Astrocyte (in vitro differentiated cells and primary cell): ENCODE results near the gene ELF1. TPM values are rescaled to one million over a fixed set of nuclear protein-coding genes. Genes with fewer than 3 reads are reported as not detected.
"Not testable (repeated sequence)": the region's sequence is repeated elsewhere in the genome, so short reads cannot be mapped to it uniquely, and the experiment has no call there.

Source experiments
- DNase-seq: peaks from one replicate; pipeline ENCODE4 v3.0.0-alpha.2; 2010; ENCODE audit warnings: low read depth
- FAIRE-seq: peaks from 2 replicates; lab custom pipeline; 2011; peaks lifted over from hg19 to GRCh38; lab: Jason Lieb, UNC
- H2AFZ ChIP-seq: 2 replicates; pipeline ENCODE4 v1.6.0; 2012; ENCODE audit warnings: low read depth, low read length, inconsistent platforms
- H3K27ac ChIP-seq: 2 replicates; pipeline ENCODE4 v1.5.1; 2011; ENCODE audit warnings: low read depth, low read length, inconsistent platforms
- H3K27me3 ChIP-seq: 2 replicates; pipeline ENCODE4 v1.6.0; 2011; ENCODE audit warnings: low read length, inconsistent platforms; ENCODE audit not compliant: insufficient read depth
- H3K36me3 ChIP-seq: 2 replicates; pipeline ENCODE4 v1.5.1; 2011; ENCODE audit warnings: low read length, inconsistent platforms; ENCODE audit not compliant: insufficient read depth
- H3K4me1 ChIP-seq: 2 replicates; pipeline ENCODE4 v1.5.1; 2011; ENCODE audit warnings: low read length, inconsistent platforms; ENCODE audit not compliant: insufficient read depth
- H3K4me2 ChIP-seq: 2 replicates; pipeline ENCODE4 v1.6.0; 2012; ENCODE audit warnings: low read length, inconsistent platforms
- H3K4me3 ChIP-seq: 2 replicates; pipeline ENCODE4 v1.5.1; 2011; ENCODE audit warnings: low read depth, mild to moderate bottlenecking, low read length, inconsistent platforms; ENCODE audit not compliant: insufficient read depth
- H3K79me2 ChIP-seq: 2 replicates; pipeline ENCODE4 v1.6.0; 2012; ENCODE audit warnings: mild to moderate bottlenecking, low read length, inconsistent platforms; ENCODE audit not compliant: insufficient read depth
- H3K9ac ChIP-seq: 2 replicates; pipeline ENCODE4 v1.6.0; 2012; ENCODE audit warnings: mild to moderate bottlenecking, low read length, inconsistent platforms
- H3K9me3 ChIP-seq: 2 replicates; pipeline ENCODE4 v1.5.1; 2012; ENCODE audit warnings: low read depth, mild to moderate bottlenecking, low read length, inconsistent platforms; ENCODE audit not compliant: insufficient read depth
- H4K20me1 ChIP-seq: 2 replicates; pipeline ENCODE4 v1.6.0; 2012; ENCODE audit warnings: low read length, inconsistent platforms; ENCODE audit not compliant: insufficient read depth
- H3K27ac Mint-ChIP-seq: one replicate; pipeline ENCODE4 v1.8.0; 2021; ENCODE audit warnings: mild to moderate bottlenecking, mixed read lengths; ENCODE audit not compliant: unreplicated experiment
- H3K27me3 Mint-ChIP-seq: one replicate; pipeline ENCODE4 v1.8.0; 2021; ENCODE audit warnings: low read depth, mixed read lengths; ENCODE audit not compliant: unreplicated experiment
- H3K36me3 Mint-ChIP-seq: one replicate; pipeline ENCODE4 v1.8.0; 2021; ENCODE audit warnings: low read depth, mixed read lengths; ENCODE audit not compliant: unreplicated experiment
- H3K4me1 Mint-ChIP-seq: one replicate; pipeline ENCODE4 v1.8.0; 2021; ENCODE audit warnings: low read depth, mixed read lengths; ENCODE audit not compliant: unreplicated experiment
- H3K4me3 Mint-ChIP-seq: one replicate; pipeline ENCODE4 v1.8.0; 2021; ENCODE audit warnings: mild to moderate bottlenecking, moderate library complexity, mixed read lengths; ENCODE audit not compliant: unreplicated experiment
- H3K9me3 Mint-ChIP-seq: one replicate; pipeline ENCODE4 v1.8.0; 2021; ENCODE audit warnings: mild to moderate bottlenecking, mixed read lengths; ENCODE audit not compliant: unreplicated experiment
- CTCF ChIP-seq: IDR thresholded peaks from 2 replicates; pipeline ENCODE4 v1.5.1; 2011; ENCODE audit warnings: low read depth, mild to moderate bottlenecking, inconsistent platforms, low read length, moderate library complexity; ENCODE audit not compliant: insufficient read depth
- EZH2 ChIP-seq: IDR thresholded peaks from 2 replicates; pipeline ENCODE4 v1.6.1; 2012; ENCODE audit warnings: mild to moderate bottlenecking, low read length, inconsistent platforms; ENCODE audit not compliant: insufficient read depth
- total RNA-seq: library from RNA; stranded (reverse); gene quantifications from 2 replicates; pipeline ENCODE4 v1.2.1, GENCODE V29; 2021

ELF1 gene
- total RNA-seq, 1 donor from 2014 or later = 75.1 TPM

- Histone ChIP-seq H3K9me3 (no peaks in the 10 kb centered on the region), H3K4me1 (no peaks in the 10 kb centered on the region), H3K27me3 (no peaks in the 10 kb centered on the region), H4K20me1 (no peaks in the 10 kb centered on the region), H3K4me2 (no peak overlapping the region), H2AFZ (no peak overlapping the region), H3K36me3 (peaks cover 3% of the 10 kb centered on the region), H3K4me3 (no peak overlapping the region), H3K79me2 (no peaks in the 10 kb centered on the region), H3K9ac (no peak overlapping the region), H3K27ac (no peak overlapping the region)
- H3K4me1 Mint-ChIP-seq = no peaks in the 10 kb centered on the region
- peaks cover 1% of the 10 kb centered on the region for H3K9me3 Mint-ChIP-seq
- no peak overlapping the region for H3K27ac Mint-ChIP-seq
- DNase-seq = no peak
- TF ChIP-seq EZH2 (no peak), CTCF (no peak)
- peaks cover 12% of the 10 kb centered on the region for H3K36me3 Mint-ChIP-seq
- H3K4me3 Mint-ChIP-seq = no peak overlapping the region
- no peaks in the 10 kb centered on the region for H3K27me3 Mint-ChIP-seq
- no peak for FAIRE-seq
Measured at GRCh38 chr13:40931719-40932118, 87.4 kb downstream of the ELF1 start.

- not testable (repeated sequence) for H3K9me3 Mint-ChIP-seq, H3K4me3 Mint-ChIP-seq, H3K9me3 ChIP-seq, H3K27me3 ChIP-seq, H3K36me3 ChIP-seq, H3K27ac ChIP-seq, H4K20me1 ChIP-seq, H3K27ac Mint-ChIP-seq, H2AFZ ChIP-seq, FAIRE-seq, H3K9ac ChIP-seq, H3K4me1 Mint-ChIP-seq, H3K27me3 Mint-ChIP-seq, H3K4me1 ChIP-seq, H3K4me3 ChIP-seq, H3K79me2 ChIP-seq, H3K4me2 ChIP-seq, DNase-seq
- peaks cover 13% of the 10 kb centered on the region for H3K36me3 Mint-ChIP-seq
Measured at GRCh38 chr13:40929883-40930282, 89.2 kb downstream of the ELF1 start.

- no peak overlapping the region for H3K4me3 Mint-ChIP-seq
- H3K36me3 Mint-ChIP-seq = peaks cover 17% of the 10 kb centered on the region
- Histone ChIP-seq H3K36me3 (peaks cover 3% of the 10 kb centered on the region), H3K9me3 (no peaks in the 10 kb centered on the region), H3K4me2 (no peak overlapping the region), H3K27ac (no peak overlapping the region), H3K4me3 (no peak overlapping the region), H3K4me1 (no peaks in the 10 kb centered on the region), H3K79me2 (no peaks in the 10 kb centered on the region), H3K9ac (no peak overlapping the region), H2AFZ (no peak overlapping the region), H3K27me3 (no peaks in the 10 kb centered on the region), H4K20me1 (no peaks in the 10 kb centered on the region)
- H3K9me3 Mint-ChIP-seq = peaks cover 1% of the 10 kb centered on the region
- no peaks in the 10 kb centered on the region for H3K4me1 Mint-ChIP-seq
- H3K27ac Mint-ChIP-seq = no peak overlapping the region
- FAIRE-seq (no peak), DNase-seq (no peak)
- no peak for TF ChIP-seq CTCF
- no peak for TF ChIP-seq EZH2
- no peaks in the 10 kb centered on the region for H3K27me3 Mint-ChIP-seq
Measured at GRCh38 chr13:40928980-40929379, 90.1 kb downstream of the ELF1 start.
